Cardiac muscle cell (in vitro differentiated cells and primary cell): ENCODE results near the gene NR0B2. TPM values are rescaled to one million over a fixed set of nuclear protein-coding genes. Genes with fewer than 3 reads are reported as not detected.

Source experiments
- DNase-seq, 2 donors: peaks; one replicate each; pipeline versions ENCODE4 v3.0.0 to v3.0.0-alpha.2; 2010 to 2017; ENCODE audit warnings: low read depth in 1 of 2, low spot score in 1 of 2
- H3K27ac ChIP-seq: fragments of 200-600 bp; sonication (generic); 2 replicates; pipeline ENCODE4 v1.5.1; 2016
- H3K27me3 ChIP-seq: fragments of 200-600 bp; sonication (generic); 2 replicates; pipeline ENCODE4 v1.6.0; 2016; ENCODE audit warnings: control low read depth
- H3K36me3 ChIP-seq: fragments of 200-600 bp; sonication (generic); 2 replicates; pipeline ENCODE4 v1.5.1; 2016; ENCODE audit warnings: control low read depth
- H3K4me1 ChIP-seq: fragments of 200-600 bp; sonication (generic); 2 replicates; pipeline ENCODE4 v1.8.1; 2017; ENCODE audit warnings: low read depth, mild to moderate bottlenecking, mixed run types
- H3K4me3 ChIP-seq: fragments of 200-600 bp; sonication (generic); 2 replicates; pipeline ENCODE4 v1.5.1; 2016; ENCODE audit warnings: mild to moderate bottlenecking
- H3K9me3 ChIP-seq: fragments of 200-600 bp; sonication (generic); 2 replicates; pipeline ENCODE4 v1.5.1; 2017; ENCODE audit warnings: low read depth, mild to moderate bottlenecking, control low read depth
- polyA plus RNA-seq: library from polyadenylated mRNA; unstranded; fragments of >200 nt; fragmentation: Nextera tagmentation; extraction: Ambion mirVana; gene quantifications from 2 replicates; pipeline ENCODE4 v1.2.1, GENCODE V29; 2016
- total RNA-seq: library from RNA; depleted of rRNA; stranded (reverse); fragments of >200 nt; gene quantifications from 2 replicates; pipeline ENCODE4 v1.2.3, GENCODE V29; 2016
- TF ChIP-seq, protein P1 (sequence below): IDR thresholded peaks from 2 replicates; pipeline ENCODE4 v1.5.1; 2012; ENCODE audit warnings: low read depth, mild to moderate bottlenecking, low read length

The NR0B2 gene
- total and polyA plus RNA-seq, 2 experiments from 2014 or later, result 2.1 to 3.3 TPM

DNA sequence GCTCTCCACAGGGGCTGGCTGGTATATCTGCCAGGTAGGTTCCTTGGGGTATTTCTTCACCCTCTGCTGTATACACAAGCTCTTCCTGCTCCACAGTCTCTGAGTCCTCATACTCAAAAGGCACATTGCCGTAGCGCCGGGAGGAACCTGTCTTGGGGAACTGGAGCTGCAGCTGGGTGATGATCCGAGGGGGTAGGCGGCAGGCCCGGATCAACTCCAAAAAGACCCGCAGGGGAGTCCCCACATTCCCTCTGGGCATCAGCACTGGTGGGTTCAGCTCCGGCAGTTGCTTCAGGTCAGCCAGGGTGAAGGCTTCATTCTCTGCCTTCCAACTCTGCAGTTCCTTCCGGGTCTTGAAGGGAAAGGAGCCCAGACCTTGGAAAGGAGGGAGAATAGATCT, 16.4 kb downstream of the NR0B2 start:
- Histone ChIP-seq H3K27me3 (no peaks in the 10 kb centered on the region), H3K27ac (no peak overlapping the region), H3K36me3 (peaks cover 14% of the 10 kb centered on the region), H3K9me3 (no peaks in the 10 kb centered on the region), H3K4me3 (no peak overlapping the region), H3K4me1 (peaks cover 6% of the 10 kb centered on the region)
- DNase-seq, result no peak
- TF ChIP-seq, protein P1, sequence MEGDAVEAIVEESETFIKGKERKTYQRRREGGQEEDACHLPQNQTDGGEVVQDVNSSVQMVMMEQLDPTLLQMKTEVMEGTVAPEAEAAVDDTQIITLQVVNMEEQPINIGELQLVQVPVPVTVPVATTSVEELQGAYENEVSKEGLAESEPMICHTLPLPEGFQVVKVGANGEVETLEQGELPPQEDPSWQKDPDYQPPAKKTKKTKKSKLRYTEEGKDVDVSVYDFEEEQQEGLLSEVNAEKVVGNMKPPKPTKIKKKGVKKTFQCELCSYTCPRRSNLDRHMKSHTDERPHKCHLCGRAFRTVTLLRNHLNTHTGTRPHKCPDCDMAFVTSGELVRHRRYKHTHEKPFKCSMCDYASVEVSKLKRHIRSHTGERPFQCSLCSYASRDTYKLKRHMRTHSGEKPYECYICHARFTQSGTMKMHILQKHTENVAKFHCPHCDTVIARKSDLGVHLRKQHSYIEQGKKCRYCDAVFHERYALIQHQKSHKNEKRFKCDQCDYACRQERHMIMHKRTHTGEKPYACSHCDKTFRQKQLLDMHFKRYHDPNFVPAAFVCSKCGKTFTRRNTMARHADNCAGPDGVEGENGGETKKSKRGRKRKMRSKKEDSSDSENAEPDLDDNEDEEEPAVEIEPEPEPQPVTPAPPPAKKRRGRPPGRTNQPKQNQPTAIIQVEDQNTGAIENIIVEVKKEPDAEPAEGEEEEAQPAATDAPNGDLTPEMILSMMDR, result no peak

DNA sequence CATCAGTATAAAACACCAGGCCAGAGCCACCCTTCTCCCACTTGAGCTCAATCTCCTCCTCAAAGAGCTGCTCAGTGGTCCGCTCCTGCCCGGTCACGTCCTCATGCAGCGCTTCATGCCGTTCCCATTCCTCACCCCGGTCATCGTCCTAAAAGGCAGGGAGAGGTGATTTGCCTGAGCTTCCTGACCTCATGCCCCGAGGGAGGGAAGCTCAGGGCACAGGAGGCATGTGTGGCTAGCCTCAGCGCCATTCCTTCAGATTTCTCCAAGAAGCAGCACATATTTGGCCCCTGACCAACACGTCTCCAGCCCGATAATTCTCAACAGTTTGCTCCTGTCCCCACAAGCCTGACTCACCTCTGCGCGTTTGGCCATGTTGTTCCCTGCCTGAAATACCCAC, 19.5 kb downstream of the NR0B2 start:
- Histone ChIP-seq H3K4me3 (no peak overlapping the region), H3K27ac (no peak overlapping the region), H3K27me3 (no peaks in the 10 kb centered on the region), H3K4me1 (peaks cover 7% of the 10 kb centered on the region), H3K36me3 (peaks cover 14% of the 10 kb centered on the region), H3K9me3 (no peaks in the 10 kb centered on the region)
- TF ChIP-seq, protein P1, result no peak
- DNase-seq, result no peak

DNA sequence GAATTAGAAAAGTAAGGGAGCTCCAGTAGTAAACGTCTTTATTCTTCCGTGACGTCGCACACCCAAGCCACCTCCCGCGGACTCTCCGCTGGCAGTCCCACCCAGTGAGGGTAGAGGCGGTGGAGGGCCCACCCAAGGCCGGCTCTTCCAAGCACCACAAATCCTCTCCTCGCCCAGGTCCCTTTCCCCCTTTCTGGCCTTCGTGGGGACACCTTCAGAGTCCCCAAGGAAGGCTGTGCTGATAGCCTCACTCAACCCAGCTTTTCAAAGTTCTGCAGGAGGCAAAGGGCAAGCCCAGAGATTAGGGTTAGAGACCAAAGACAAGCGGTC, 23.3 kb downstream of the NR0B2 start:
- Histone ChIP-seq H3K27ac (peak overlapping the region; percentile 96), H3K4me1 (peaks cover 6% of the 10 kb centered on the region), H3K4me3 (peak overlapping the region; percentile 84), H3K9me3 (no peaks in the 10 kb centered on the region), H3K36me3 (peaks cover 19% of the 10 kb centered on the region), H3K27me3 (no peaks in the 10 kb centered on the region)
- TF ChIP-seq, protein P1, result no peak
- DNase-seq, result no peak

DNA sequence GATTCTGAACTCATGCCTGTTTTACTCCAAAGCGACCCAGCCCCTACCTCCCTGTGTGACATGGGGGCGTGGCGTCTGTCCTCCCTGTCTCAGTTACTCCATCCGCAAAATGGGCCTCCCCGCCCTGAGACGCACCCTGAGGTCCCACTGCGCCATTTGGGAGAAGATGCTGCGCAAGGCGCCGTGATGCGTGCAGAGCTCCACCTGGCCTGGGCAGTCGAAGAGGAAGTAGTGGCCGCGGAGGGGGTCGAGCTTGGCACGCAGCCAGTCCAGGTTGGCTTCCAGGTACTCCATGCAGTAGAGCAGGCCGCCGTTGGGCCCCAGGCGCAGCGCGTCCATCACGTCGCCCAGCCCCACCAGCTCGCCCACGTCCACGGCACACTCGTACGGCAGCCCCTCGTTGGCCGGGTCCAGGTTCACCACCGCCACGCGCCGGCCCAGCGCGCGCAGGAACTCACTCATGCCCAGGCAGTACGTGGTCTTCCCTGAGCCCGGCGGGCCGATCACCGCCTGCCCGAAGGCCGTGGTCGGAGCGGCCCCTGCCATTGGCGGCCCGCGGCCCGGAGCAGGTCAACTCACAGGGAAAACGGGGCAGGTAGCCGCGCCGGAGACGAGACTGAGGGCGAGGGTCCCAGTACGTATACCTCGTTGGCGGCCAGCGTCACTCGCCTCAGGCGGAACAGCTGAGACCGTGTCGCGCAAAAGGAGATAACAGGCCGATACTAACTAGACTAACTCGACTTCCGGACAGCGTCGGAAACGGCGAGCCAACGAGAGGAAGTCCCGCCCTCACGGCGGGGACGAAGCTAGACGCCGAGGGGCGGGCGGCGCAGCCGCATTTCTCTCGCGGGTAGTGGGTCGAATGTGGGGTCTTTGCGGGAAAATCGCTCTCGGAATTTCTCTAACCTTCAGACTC, 24.0 kb downstream of the NR0B2 start, which contains the start of gene GPN2:
GPN2 (minus strand) TSS at position 733 of the 916 bp plus-strand sequence; CDS start at position 546, 187 bp downstream.
- Histone ChIP-seq H3K4me1 (peaks cover 6% of the 10 kb centered on the region), H3K27me3 (no peaks in the 10 kb centered on the region), H3K27ac (peak within 1 kb of the TSS; percentile 96), H3K4me3 (peak within 1 kb of the TSS; percentile 84), H3K9me3 (no peaks in the 10 kb centered on the region), H3K36me3 (peaks cover 21% of the 10 kb centered on the region)
- DNase-seq, result peak; percentile 76 to 87
- TF ChIP-seq, protein P1, result no peak

DNA sequence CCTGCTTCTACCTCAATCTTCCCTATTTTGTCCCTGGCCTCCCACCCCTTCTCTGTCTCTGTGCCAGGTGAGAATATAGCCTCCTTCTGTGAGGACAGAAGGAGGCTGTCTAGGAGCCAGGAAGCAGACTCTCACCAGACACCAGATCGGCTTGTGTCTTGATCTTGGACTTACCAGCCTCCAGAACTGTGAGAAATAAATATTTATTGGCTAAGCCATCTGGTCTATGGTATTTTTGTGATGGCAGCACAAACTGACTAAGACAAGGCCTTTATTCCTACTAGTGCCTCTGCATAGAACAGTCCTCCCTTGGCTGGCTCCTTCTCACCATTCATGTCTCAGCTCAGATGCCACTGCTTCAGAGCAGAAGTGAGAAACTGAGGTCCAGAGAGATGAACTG, 25.5 kb downstream of the NR0B2 start:
- no peak overlapping the region for H3K4me3 ChIP-seq
- H3K9me3 ChIP-seq, result no peaks in the 10 kb centered on the region
- no peak for DNase-seq
- no peaks in the 10 kb centered on the region for H3K27me3 ChIP-seq
- TF ChIP-seq, protein P1, result no peak
- peaks cover 6% of the 10 kb centered on the region for H3K4me1 ChIP-seq
- no peak overlapping the region for H3K27ac ChIP-seq
- peaks cover 29% of the 10 kb centered on the region for H3K36me3 ChIP-seq
